PFSK-1 (cell line): Measurements from ENCODE around the gene RGS7.

Experiments
- FOXP2 ChIP-seq: optimal IDR thresholded peaks from 2 replicates; pipeline ENCODE3; 2011; ENCODE audit warnings: borderline replicate concordance, control low read depth, inconsistent platforms; ENCODE audit not compliant: insufficient read depth; ENCODE audit errors: extremely low read length, extremely low read depth
- POLR2AphosphoS5 ChIP-seq: IDR thresholded peaks from 2 replicates; pipeline ENCODE4 v1.6.1; 2012; ENCODE audit warnings: low read depth, mild to moderate bottlenecking, control low read depth, low read length, moderate library complexity
- REST ChIP-seq, 2 experiments: IDR thresholded peaks; 2 replicates each; pipeline versions ENCODE4 v1.6.1 to v1.8.0; 2011 to 2012; ENCODE audit warnings: low read depth in 2 of 2, low read length in 2 of 2, control low read depth in 1 of 2, inconsistent platforms in 1 of 2, mild to moderate bottlenecking in 1 of 2, moderate library complexity in 1 of 2; ENCODE audit not compliant: insufficient read depth in 1 of 2
- SIN3A ChIP-seq: IDR thresholded peaks from 2 replicates; pipeline ENCODE4 v1.6.1; 2012; ENCODE audit warnings: mild to moderate bottlenecking, low read length, moderate library complexity, borderline replicate concordance; ENCODE audit not compliant: insufficient read depth
- TAF1 ChIP-seq: IDR thresholded peaks from 2 replicates; pipeline ENCODE4 v1.6.1; 2012; ENCODE audit warnings: low read length, control low read depth, borderline replicate concordance; ENCODE audit not compliant: insufficient read depth

DNA sequence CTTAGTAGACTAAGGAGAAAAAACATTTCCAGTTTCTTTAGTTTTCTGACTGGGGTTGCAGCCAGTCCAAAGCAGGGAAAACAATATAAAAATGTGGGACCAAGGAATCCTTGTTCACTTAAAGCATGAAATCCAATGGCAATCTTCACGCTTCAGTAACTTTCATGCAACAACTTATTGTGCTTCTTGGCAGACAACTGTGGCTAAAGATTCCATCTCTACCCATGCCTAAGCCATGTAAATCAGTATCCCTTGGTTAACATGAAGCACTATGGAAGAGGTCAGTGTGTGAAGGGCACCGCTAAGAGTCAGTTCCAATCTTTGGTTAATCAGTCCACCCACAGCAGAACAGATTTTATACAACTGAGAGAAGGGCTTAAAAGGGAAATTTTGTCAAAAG, 543.3 kb downstream of the RGS7 start:
- no peak for TF ChIP-seq POLR2AphosphoS5
- no peak for TF ChIP-seq TAF1
- no peak for TF ChIP-seq SIN3A
- no peak for TF ChIP-seq REST (IDR thresholded peaks at IDR 0.05; ENCODE audit: insufficient read depth in 1 of 2, low read depth in 2 of 2, low read length in 2 of 2)
- TF ChIP-seq FOXP2 = no peak
